HG02840 (cell line): ENCODE results near the gene MMEL1.
"Not testable (repeated sequence)": the region's sequence is repeated elsewhere in the genome, so short reads cannot be mapped to it uniquely, and the experiment has no call there.

Experiments
- ATAC-seq: cut with Tn5 transposase; IDR thresholded peaks from one replicate; pipeline ENCODE4 v1.9.1; 2021; ENCODE audit warnings: mild to moderate bottlenecking, moderate library complexity, moderate number of reproducible peaks; ENCODE audit not compliant: unreplicated experiment, low FRiP score

Gene MMEL1

GRCh38 chr1:2628933-2629626, 3.7 kb downstream of the MMEL1 start:
- ATAC-seq = no peak

- ATAC-seq = no peak
Observed at GRCh38 chr1:2628191-2628932, 4.5 kb downstream of the MMEL1 start.

GRCh38 chr1:2627746-2628145, 5.1 kb downstream of the MMEL1 start:
- no peak for ATAC-seq

- not testable (repeated sequence) for ATAC-seq
Observed at GRCh38 chr1:2625748-2626147, 7.1 kb downstream of the MMEL1 start.

GRCh38 chr1:2625311-2625710, 7.5 kb downstream of the MMEL1 start:
- no peak for ATAC-seq

- no peak for ATAC-seq
Observed at GRCh38 chr1:2624735-2625300, 8.0 kb downstream of the MMEL1 start.

- no peak for ATAC-seq
Observed at GRCh38 chr1:2623571-2624337, 9.1 kb downstream of the MMEL1 start.

- ATAC-seq = no peak
Observed at GRCh38 chr1:2617971-2618470, 14.8 kb downstream of the MMEL1 start.

- ATAC-seq = no peak
Observed at GRCh38 chr1:2614145-2614544, 18.7 kb downstream of the MMEL1 start.

- ATAC-seq = no peak
Observed at GRCh38 chr1:2612591-2613365, 20.0 kb downstream of the MMEL1 start.

- no peak for ATAC-seq
Observed at GRCh38 chr1:2611621-2612437, 21.0 kb downstream of the MMEL1 start.

GRCh38 chr1:2611031-2611501, 21.8 kb downstream of the MMEL1 start:
- no peak for ATAC-seq

GRCh38 chr1:2610036-2610959, 22.5 kb downstream of the MMEL1 start:
- ATAC-seq = no peak

- no peak for ATAC-seq
Observed at GRCh38 chr1:2609319-2610035, 23.3 kb downstream of the MMEL1 start.

GRCh38 chr1:2607641-2608091, 25.1 kb downstream of the MMEL1 start:
- no peak for ATAC-seq

GRCh38 chr1:2606881-2607621, 25.8 kb downstream of the MMEL1 start:
- ATAC-seq = no peak
